IMR-90 (cell line): Measurements from ENCODE around the gene NEURL4. TPM values are rescaled to one million over a fixed set of nuclear protein-coding genes. Genes with fewer than 3 reads are reported as not detected.

Experiments
- ATAC-seq: fragments of 200-7000 bp; cut with Tn5 transposase; 2 replicates; pipeline ENCODE4 v1.9.1; 2020; ENCODE audit warnings: low read depth, mild to moderate bottlenecking, moderate library complexity
- BruUV-seq: library from RNA; stranded (reverse); fragments of 400-500 nt; replicated peaks from 2 replicates; lab custom pipeline; 2021; lab: Mats Ljungman, UMichigan
- CTCF ChIA-PET: fragments of 300-600 bp; formaldehyde crosslinking; extraction: SDS; loops from one replicate; lab custom pipeline; 2021; ENCODE audit warnings: antibody characterized with exemption; lab: Yijun Ruan, JAX
- POLR2A ChIA-PET: fragments of 300-600 bp; sonication (Branson Sonifier 250); formaldehyde crosslinking; loops from one replicate; lab custom pipeline; 2022; ENCODE audit warnings: antibody characterized with exemption; ENCODE audit not compliant: unreplicated experiment; lab: Charles Lee
- DNase-seq: peaks from one replicate; pipeline ENCODE4 v3.0.0; 2013
- H2AFZ ChIP-seq: replicated peaks from 2 replicates; pipeline ENCODE3; 2013; ENCODE audit warnings: low read length, mild to moderate bottlenecking; ENCODE audit not compliant: poor library complexity
- H2AK5ac ChIP-seq: 2 replicates; pipeline ENCODE4 v1.6.1; 2013; ENCODE audit warnings: low read depth, low read length, inconsistent platforms
- H2AK9ac ChIP-seq: replicated peaks from 2 replicates; pipeline ENCODE3; 2013; ENCODE audit warnings: mild to moderate bottlenecking, low read depth, low read length, moderate library complexity; ENCODE audit not compliant: poor library complexity
- H2BK120ac ChIP-seq: 2 replicates; pipeline ENCODE4 v1.6.1; 2013; ENCODE audit warnings: low read depth, low read length, inconsistent platforms
- H2BK15ac ChIP-seq: 3 replicates; pipeline ENCODE4 v1.6.1; 2013; ENCODE audit warnings: low read depth, low read length, inconsistent platforms
- H2BK20ac ChIP-seq: 2 replicates; pipeline ENCODE4 v1.6.1; 2013; ENCODE audit warnings: low read depth, mild to moderate bottlenecking, inconsistent platforms, low read length, moderate library complexity
- H2BK5ac ChIP-seq: 2 replicates; pipeline ENCODE4 v1.6.1; 2013; ENCODE audit warnings: mild to moderate bottlenecking, low read depth, low read length, inconsistent platforms; ENCODE audit not compliant: poor library complexity, severe bottlenecking
- H3K14ac ChIP-seq: replicated peaks from 2 replicates; pipeline ENCODE4 v1.6.1; 2013; ENCODE audit warnings: low read depth, low read length, inconsistent platforms
- H3K18ac ChIP-seq: 2 replicates; pipeline ENCODE4 v1.6.1; 2013; ENCODE audit warnings: low read depth, low read length, control low read depth
- H3K23ac ChIP-seq: 2 replicates; pipeline ENCODE4 v1.6.1; 2013; ENCODE audit warnings: low read depth, low read length, inconsistent platforms
- H3K27ac ChIP-seq: 2 replicates; pipeline ENCODE4 v1.5.1; 2013; ENCODE audit warnings: mild to moderate bottlenecking, control low read depth, low read length; ENCODE audit not compliant: insufficient read depth
- H3K27me3 ChIP-seq: 2 replicates; pipeline ENCODE4 v1.6.1; 2013; ENCODE audit warnings: low read length; ENCODE audit not compliant: control insufficient read depth, insufficient read depth
- H3K36me3 ChIP-seq: 2 replicates; pipeline ENCODE4 v1.6.1; 2013; ENCODE audit warnings: low read length, mixed read lengths; ENCODE audit not compliant: control insufficient read depth, insufficient read depth
- H3K4ac ChIP-seq: 2 replicates; pipeline ENCODE4 v1.6.1; 2013; ENCODE audit warnings: low read depth, low read length, inconsistent platforms
- H3K4me1 ChIP-seq: 2 replicates; pipeline ENCODE4 v1.6.1; 2013; ENCODE audit warnings: low read length, mixed read lengths; ENCODE audit not compliant: control insufficient read depth, insufficient read depth
- H3K4me2 ChIP-seq: 2 replicates; pipeline ENCODE4 v1.6.1; 2013; ENCODE audit warnings: low read depth, mild to moderate bottlenecking, control low read depth, low read length, moderate library complexity
- H3K4me3 ChIP-seq: 2 replicates; pipeline ENCODE4 v1.5.1; 2013; ENCODE audit warnings: low read depth, mild to moderate bottlenecking, control low read depth, low read length, moderate library complexity; ENCODE audit not compliant: insufficient read depth
- H3K56ac ChIP-seq: 2 replicates; pipeline ENCODE4 v1.6.1; 2013; ENCODE audit warnings: low read length, inconsistent platforms; ENCODE audit not compliant: insufficient read depth; ENCODE audit errors: extremely low read depth
- H3K79me1 ChIP-seq, 2 experiments: 2 replicates each; pipeline ENCODE4 v1.6.1; 2013; ENCODE audit warnings: low read length in 2 of 2, inconsistent platforms in 1 of 2, low read depth in 1 of 2
- H3K9ac ChIP-seq: 2 replicates; pipeline ENCODE4 v1.6.1; 2013; ENCODE audit warnings: low read depth, low read length, control low read depth
- H3K9me1 ChIP-seq: 2 replicates; pipeline ENCODE4 v1.6.1; 2013; ENCODE audit warnings: low read length, inconsistent platforms; ENCODE audit not compliant: insufficient read depth
- H3K9me3 ChIP-seq: 2 replicates; pipeline ENCODE4 v1.6.1; 2013; ENCODE audit warnings: low read length; ENCODE audit not compliant: control insufficient read depth, insufficient read depth
- H4K20me1 ChIP-seq: 2 replicates; pipeline ENCODE4 v1.6.1; 2013; ENCODE audit warnings: low read length, inconsistent platforms; ENCODE audit not compliant: insufficient read depth
- H4K5ac ChIP-seq: 2 replicates; pipeline ENCODE4 v1.6.1; 2013; ENCODE audit warnings: mild to moderate bottlenecking, low read depth, low read length, control low read depth
- H4K8ac ChIP-seq, 2 experiments: 2 replicates each; pipeline ENCODE4 v1.6.1; 2013; ENCODE audit warnings: low read depth in 2 of 2, low read length in 2 of 2, control low read depth in 1 of 2, inconsistent platforms in 1 of 2
- H4K91ac ChIP-seq: 2 replicates; pipeline ENCODE4 v1.6.1; 2013; ENCODE audit warnings: low read depth, low read length, inconsistent platforms; ENCODE audit not compliant: insufficient read depth
- BHLHE40 ChIP-seq: fragments of 150-350 bp; IDR thresholded peaks from 2 replicates; pipeline ENCODE4 v1.6.1; 2016; ENCODE audit warnings: mild to moderate bottlenecking, low read depth, low read length
- CEBPB ChIP-seq: IDR thresholded peaks from 2 replicates; pipeline ENCODE4 v1.6.1; 2012; ENCODE audit warnings: low read depth, low read length, improper control_type of control experiment
- CHD1 ChIP-seq: IDR thresholded peaks from 2 replicates; pipeline ENCODE4 v1.6.1; 2012; ENCODE audit warnings: low read depth, low read length, improper control_type of control experiment
- CTCF ChIP-seq: conservative IDR thresholded peaks from 2 replicates; pipeline ENCODE4 v1.5.1; 2012; ENCODE audit warnings: mild to moderate bottlenecking, low read depth, low read length, improper control_type of control experiment
- ELK1 ChIP-seq: fragments of 150-350 bp; IDR thresholded peaks from 2 replicates; pipeline ENCODE4 v1.6.1; 2016; ENCODE audit warnings: low read depth, mild to moderate bottlenecking, low read length, moderate library complexity, borderline replicate concordance
- MAFK ChIP-seq: IDR thresholded peaks from 2 replicates; pipeline ENCODE4 v1.6.1; 2012; ENCODE audit warnings: low read depth, low read length, improper control_type of control experiment
- MXI1 ChIP-seq: IDR thresholded peaks from 2 replicates; pipeline ENCODE4 v1.6.1; 2012; ENCODE audit warnings: low read depth, mild to moderate bottlenecking, low read length, moderate library complexity, borderline replicate concordance
- NFE2L2 ChIP-seq: fragments of 150-350 bp; IDR thresholded peaks from 2 replicates; pipeline ENCODE4 v1.6.1; 2016; ENCODE audit warnings: low read depth, mild to moderate bottlenecking, low read length
- POLR2A ChIP-seq: IDR thresholded peaks from 2 replicates; pipeline ENCODE4 v1.6.1; 2012; ENCODE audit warnings: mild to moderate bottlenecking, low read depth, low read length
- RAD21 ChIP-seq: IDR thresholded peaks from 2 replicates; pipeline ENCODE4 v1.6.1; 2012; ENCODE audit warnings: low read length, improper control_type of control experiment
- RCOR1 ChIP-seq: IDR thresholded peaks from 2 replicates; pipeline ENCODE4 v1.6.1; 2012; ENCODE audit warnings: mild to moderate bottlenecking, low read length, improper control_type of control experiment; ENCODE audit not compliant: insufficient replicate concordance
- USF2 ChIP-seq: fragments of 150-350 bp; IDR thresholded peaks from 2 replicates; pipeline ENCODE4 v1.6.1; 2017; ENCODE audit warnings: mild to moderate bottlenecking, antibody characterized with exemption, low read length, low read depth
- WGBS, 2 experiments: methylation state at CpG; one replicate each; pipeline versions ENCODE4 v1.1.5 to v1.1.7; 2013; ENCODE audit warnings: missing lambda C conversion rate in 2 of 2; ENCODE audit not compliant: insufficient read length in 1 of 2; ENCODE audit errors: extremely low coverage in 2 of 2; 5-methylcytosine and 5-hydroxymethylcytosine counted together
- dilution Hi-C: fragments of 300-500 bp; cut with HindIII; formaldehyde crosslinking; loops from one replicate; pipeline ENCODE4 v1.14.3; 2018; ENCODE audit warnings: low sequenced_read_pairs; ENCODE audit not compliant: unreplicated experiment
- in situ Hi-C: fragments of 300-500 bp; cut with MboI; formaldehyde crosslinking; loops from 3 replicates; pipeline ENCODE4 v1.14.3; 2019; ENCODE audit warnings: low sequenced_read_pairs, inconsistent platforms, mixed read lengths
- intact Hi-C: fragments of 100-400 bp; cut with micrococcal nuclease; formaldehyde crosslinking; loops from 2 replicates; pipeline ENCODE4 v1.10.0; 2022
- polyA plus RNA-seq, 3 experiments: library from polyadenylated mRNA; depleted of rRNA; stranded (reverse); fragments of >200 nt; gene quantifications; 2 replicates each; pipeline ENCODE4 v1.2.3, GENCODE V29; 2012; ENCODE audit warnings: low replicate concordance in 1 of 3
- total RNA-seq: library from RNA; depleted of rRNA; stranded (reverse); fragments of >200 nt; gene quantifications from 2 replicates; pipeline ENCODE4 v1.2.3, GENCODE V29; 2012

NEURL4 gene
- total and polyA plus RNA-seq, 2 of the 4 experiments (the other 2 are of a cell fraction), result 8.4 to 23.3 TPM

- no peak overlapping the region for H3K4me3 ChIP-seq
- H3K4me1 ChIP-seq, result peaks cover 6% of the 10 kb centered on the region
- BruUV-seq, result no TSS peak
- no peak overlapping the region for H2AK9ac ChIP-seq
- DNase-seq (no peak), ATAC-seq (no peak)
- H4K20me1 ChIP-seq, result peaks cover 19% of the 10 kb centered on the region
- no peak for TF ChIP-seq MAFK
- TF ChIP-seq CTCF, result no peak
- TF ChIP-seq POLR2A, result no peak
- no peak for TF ChIP-seq NFE2L2
- no peak for TF ChIP-seq ELK1
- TF ChIP-seq CHD1, result no peak
- no peak for TF ChIP-seq RCOR1
- no peak for TF ChIP-seq BHLHE40
- TF ChIP-seq USF2, result no peak
- no peak for TF ChIP-seq CEBPB
- TF ChIP-seq RAD21, result no peak
- TF ChIP-seq MXI1, result no peak
- H3K27me3 ChIP-seq, result peaks cover 15% of the 10 kb centered on the region
- no peak overlapping the region for H2AK5ac ChIP-seq
- no peak overlapping the region for H2BK20ac ChIP-seq
- no peak overlapping the region for H4K5ac ChIP-seq
- no peak overlapping the region for H3K4ac ChIP-seq
- H3K9me3 ChIP-seq, result no peaks in the 10 kb centered on the region
- no peak overlapping the region for H3K56ac ChIP-seq
- H3K4me2 ChIP-seq, result no peak overlapping the region
- peaks cover 5% of the 10 kb centered on the region; the same call in 1 of the 2 replicates for H3K9me1 ChIP-seq
- no peak overlapping the region for H2BK5ac ChIP-seq
- H3K14ac ChIP-seq, result no peak overlapping the region
- 85% methylated on average over 11 of the region's 18 CpGs; no CpG with 5 or more reads in 1 of the 2 experiments for WGBS, 2 experiments
- H2BK120ac ChIP-seq, result no peak overlapping the region
- ChIA-PET POLR2A (no interaction called here), CTCF (interaction anchor here (0.6 to 1.4 kb wide), 2 partner anchors 9 to 301 kb away, joined by 3 read pairs; no protein-coding TSS in a partner anchor)
- H3K23ac ChIP-seq, result no peak overlapping the region
- no peak overlapping the region for H3K18ac ChIP-seq
- no peak overlapping the region for H2BK15ac ChIP-seq
- H2AFZ ChIP-seq, result no peak overlapping the region
- in situ Hi-C loops (no loop called here), dilution Hi-C loops (no loop called here), intact Hi-C loops (loop anchor here (1.0 kb wide), 1 partner anchor 67 kb away; no protein-coding TSS in a partner anchor)
- no peak overlapping the region for H4K8ac ChIP-seq
- H3K27ac ChIP-seq, result no peak overlapping the region
- peaks cover 4 to 24% of the 10 kb centered on the region in 2 experiments; a peak in 3 of 4 replicates for H3K79me1 ChIP-seq
- H3K36me3 ChIP-seq, result no peaks in the 10 kb centered on the region
- H3K9ac ChIP-seq, result no peak overlapping the region
- no peak overlapping the region for H4K91ac ChIP-seq
These were observed 17.9 kb upstream of the NEURL4 start for GRCh38 chr17:7346761-7347614.
